ENCODE measurements around the gene STARD13. TPM values are rescaled to one million over a fixed set of nuclear protein-coding genes. Genes with fewer than 3 reads are reported as not detected.

The STARD13 gene
- total and polyA plus RNA-seq, 9 donors = 7.2 to 31.5 (median 14.0) TPM

- H3K4me1 ChIP-seq (ENCODE audit: insufficient read depth) = peaks cover 14% of the 10 kb centered on the region
- H3K9me3 ChIP-seq = no peaks in the 10 kb centered on the region
- DNase-seq = no peak
- H3K27ac ChIP-seq = no peak overlapping the region
- H3K36me3 ChIP-seq = no peaks in the 10 kb centered on the region
- intact Hi-C loops (cut with DNase I) = no loop called here
- no peaks in the 10 kb centered on the region for H3K27me3 ChIP-seq
- no peak overlapping the region for H3K4me3 ChIP-seq
- 75 to 85% (median 81%) methylated on average over 6 of the region's 6 CpGs for whole genome bisulfite sequencing, 3 donors
- no peak for TF ChIP-seq POLR2A (IDR thresholded peaks at IDR 0.05)
- TF ChIP-seq EP300 (IDR thresholded peaks at IDR 0.05) = no peak
- TF ChIP-seq CTCF (IDR thresholded peaks at IDR 0.05) = no peak
Observed at GRCh38 chr13:33169273-33169980, 116.1 kb downstream of the STARD13 start.

GRCh38 chr13:33168321-33168960, 117.1 kb downstream of the STARD13 start:
- Histone ChIP-seq H3K4me3 (no peak overlapping the region), H3K9me3 (no peaks in the 10 kb centered on the region), H3K4me1 (ENCODE audit: insufficient read depth) (peaks cover 14% of the 10 kb centered on the region), H3K27ac (no peak overlapping the region), H3K27me3 (no peaks in the 10 kb centered on the region), H3K36me3 (no peaks in the 10 kb centered on the region)
- intact Hi-C loops (cut with DNase I) = no loop called here
- DNase-seq = no peak
- 38 to 51% (median 39%) methylated on average over 5 of the region's 5 CpGs for WGBS, 3 donors
- TF ChIP-seq CTCF (IDR thresholded peaks at IDR 0.05) = no peak
- TF ChIP-seq POLR2A (IDR thresholded peaks at IDR 0.05) = no peak
- TF ChIP-seq EP300 (IDR thresholded peaks at IDR 0.05) = no peak

- intact Hi-C loops (cut with DNase I) = no loop called here
- H3K36me3 ChIP-seq = no peaks in the 10 kb centered on the region
- TF ChIP-seq EP300 (IDR thresholded peaks at IDR 0.05) = no peak
- TF ChIP-seq POLR2A (IDR thresholded peaks at IDR 0.05) = no peak
- no peak for TF ChIP-seq CTCF (IDR thresholded peaks at IDR 0.05)
- WGBS, 3 donors = 79 to 89% (median 80%) methylated on average over 12 of the region's 12 CpGs
- H3K27me3 ChIP-seq = no peaks in the 10 kb centered on the region
- H3K9me3 ChIP-seq = no peaks in the 10 kb centered on the region
- no peak overlapping the region for H3K27ac ChIP-seq
- peaks cover 14% of the 10 kb centered on the region for H3K4me1 ChIP-seq (ENCODE audit: insufficient read depth)
- DNase-seq = no peak
- no peak overlapping the region for H3K4me3 ChIP-seq
Observed at GRCh38 chr13:33167491-33167890, 118.1 kb downstream of the STARD13 start.

GRCh38 chr13:33165787-33166186, 119.8 kb downstream of the STARD13 start:
- Histone ChIP-seq H3K4me3 (no peak overlapping the region), H3K9me3 (no peaks in the 10 kb centered on the region), H3K27ac (no peak overlapping the region), H3K27me3 (no peaks in the 10 kb centered on the region), H3K4me1 (ENCODE audit: insufficient read depth) (peaks cover 13% of the 10 kb centered on the region), H3K36me3 (no peaks in the 10 kb centered on the region)
- intact Hi-C loops (cut with DNase I) = no loop called here
- TF ChIP-seq EP300 (IDR thresholded peaks at IDR 0.05) = no peak
- no peak for TF ChIP-seq CTCF (IDR thresholded peaks at IDR 0.05)
- no peak for TF ChIP-seq POLR2A (IDR thresholded peaks at IDR 0.05)
- DNase-seq = no peak
- 87 to 95% (median 93%) methylated on average over 2 of the region's 2 CpGs for WGBS, 3 donors
